OCI-LY3 (cell line): ENCODE data around the gene PHF3.

ENCODE experiments used
- EZH2phosphoT487 ChIP-seq: fragments of 200-600 bp; shearing (Covaris generic); IDR thresholded peaks from 2 replicates; pipeline ENCODE4 v1.6.1; 2018; ENCODE audit warnings: antibody characterized with exemption, mixed run types, low read depth
- TF ChIP-seq, protein P1 (sequence below): fragments of 200-600, 300-600 bp; sonication (generic); IDR thresholded peaks from 2 replicates; pipeline ENCODE4 v1.5.1; 2014; ENCODE audit warnings: antibody characterized with exemption, low read length, low read depth

DNA sequence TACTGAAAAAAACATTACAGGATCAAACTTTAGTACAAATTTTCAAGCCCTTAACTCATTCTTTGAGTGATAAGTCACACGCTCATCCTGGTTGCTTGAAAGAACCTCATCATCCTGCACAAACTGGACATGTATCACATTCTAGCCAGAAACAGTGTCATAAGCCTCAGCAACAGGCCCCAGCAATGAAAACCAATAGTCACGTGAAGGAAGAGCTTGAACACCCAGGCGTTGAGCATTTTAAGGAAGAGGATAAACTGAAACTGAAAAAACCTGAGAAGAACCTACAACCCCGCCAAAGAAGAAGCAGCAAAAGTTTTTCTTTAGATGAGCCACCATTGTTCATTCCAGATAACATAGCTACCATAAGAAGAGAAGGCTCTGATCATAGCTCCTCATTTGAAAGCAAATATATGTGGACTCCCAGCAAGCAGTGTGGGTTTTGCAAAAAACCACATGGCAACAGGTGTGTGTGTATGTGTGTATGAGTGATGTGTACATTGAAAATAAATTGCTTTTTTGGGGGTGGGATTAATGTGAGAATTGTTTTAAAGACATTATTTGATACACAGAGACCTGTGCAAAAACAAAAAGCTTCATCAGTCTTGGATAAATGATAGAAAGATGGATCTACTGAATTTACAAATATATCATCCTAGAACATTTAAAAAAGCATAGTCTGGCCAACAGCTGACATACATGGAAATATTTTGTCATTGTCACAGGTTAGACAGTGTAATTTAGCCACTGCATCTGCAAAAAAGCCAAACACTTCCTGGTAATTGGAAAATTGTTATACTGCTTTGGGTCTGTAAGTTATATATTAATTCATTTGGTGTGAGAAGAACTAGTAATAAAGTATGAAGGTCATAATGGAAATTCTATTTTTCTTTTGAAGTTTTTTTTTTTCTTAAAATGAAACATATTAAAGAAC is 50.1 kb downstream of the PHF3 start:
- TF ChIP-seq, protein P1, sequence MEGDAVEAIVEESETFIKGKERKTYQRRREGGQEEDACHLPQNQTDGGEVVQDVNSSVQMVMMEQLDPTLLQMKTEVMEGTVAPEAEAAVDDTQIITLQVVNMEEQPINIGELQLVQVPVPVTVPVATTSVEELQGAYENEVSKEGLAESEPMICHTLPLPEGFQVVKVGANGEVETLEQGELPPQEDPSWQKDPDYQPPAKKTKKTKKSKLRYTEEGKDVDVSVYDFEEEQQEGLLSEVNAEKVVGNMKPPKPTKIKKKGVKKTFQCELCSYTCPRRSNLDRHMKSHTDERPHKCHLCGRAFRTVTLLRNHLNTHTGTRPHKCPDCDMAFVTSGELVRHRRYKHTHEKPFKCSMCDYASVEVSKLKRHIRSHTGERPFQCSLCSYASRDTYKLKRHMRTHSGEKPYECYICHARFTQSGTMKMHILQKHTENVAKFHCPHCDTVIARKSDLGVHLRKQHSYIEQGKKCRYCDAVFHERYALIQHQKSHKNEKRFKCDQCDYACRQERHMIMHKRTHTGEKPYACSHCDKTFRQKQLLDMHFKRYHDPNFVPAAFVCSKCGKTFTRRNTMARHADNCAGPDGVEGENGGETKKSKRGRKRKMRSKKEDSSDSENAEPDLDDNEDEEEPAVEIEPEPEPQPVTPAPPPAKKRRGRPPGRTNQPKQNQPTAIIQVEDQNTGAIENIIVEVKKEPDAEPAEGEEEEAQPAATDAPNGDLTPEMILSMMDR = no peak
- no peak for TF ChIP-seq EZH2phosphoT487
